Kidney glomerular epithelial cell (primary cell): ENCODE data around the gene GCN1.
A peak's percentile ranks its signal among the peaks of the same experiment; 100 is the strongest.
"Not testable (repeated sequence)": the region's sequence is repeated elsewhere in the genome, so short reads cannot be mapped to it uniquely, and the experiment has no call there.

ENCODE experiments used
- DNase-seq: peaks from one replicate; lab custom pipeline; 2025; lab: John Stamatoyannopoulos, UW

The GCN1 gene

GRCh38 chr12:120214626-120215356, 20.3 kb upstream of the GCN1 start:
- DNase-seq: no peak

GRCh38 chr12:120213758-120214157, 19.2 kb upstream of the GCN1 start:
- DNase-seq: no peak

GRCh38 chr12:120213182-120213581, 18.7 kb upstream of the GCN1 start:
- not testable (repeated sequence) for DNase-seq

DNA sequence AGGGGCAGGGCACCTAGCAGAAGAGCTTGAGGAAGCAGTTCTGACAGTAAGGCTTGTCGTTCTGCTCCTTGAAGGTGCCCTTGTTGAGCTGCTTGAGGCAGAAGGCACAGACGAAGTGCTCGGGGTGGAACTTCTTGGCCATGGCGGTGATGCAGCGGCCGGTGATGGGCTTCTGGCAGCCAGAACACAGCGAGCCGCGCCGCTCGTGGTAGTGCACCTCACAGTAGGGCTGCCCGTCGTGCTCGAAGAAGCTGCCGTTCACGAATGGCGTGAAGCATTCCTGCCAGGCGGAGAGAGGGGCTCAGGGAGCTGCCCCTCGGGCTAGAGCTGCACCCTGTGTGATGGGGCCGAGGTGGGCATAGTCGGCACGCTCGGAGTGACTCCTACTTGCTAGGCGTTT, 17.8 kb upstream of the GCN1 start:
- no peak for DNase-seq

- no peak for DNase-seq
Observed at GRCh38 chr12:120211904-120212283, 17.4 kb upstream of the GCN1 start.

- DNase-seq: no peak
Observed at GRCh38 chr12:120211243-120211903, 16.9 kb upstream of the GCN1 start.

DNA sequence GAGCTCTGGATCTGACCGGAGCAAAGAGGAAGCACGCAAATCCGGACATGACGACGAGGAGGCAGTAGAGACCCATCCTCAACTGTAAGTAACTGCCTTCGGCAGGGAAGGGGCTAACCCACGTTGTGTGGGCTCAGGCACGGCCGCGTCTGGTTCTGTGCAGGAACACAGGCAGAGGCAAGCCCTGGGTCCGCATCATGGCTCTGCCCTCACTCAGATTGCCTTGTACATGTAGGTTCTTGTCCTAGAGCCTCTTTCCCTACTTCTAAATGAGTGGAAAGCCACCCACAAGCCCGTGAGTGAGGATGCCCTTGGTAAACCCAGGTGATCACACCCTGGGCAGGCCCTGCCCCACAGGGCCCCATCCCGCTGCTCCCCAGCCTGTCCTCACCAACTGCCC, 15.3 kb upstream of the GCN1 start:
- no peak for DNase-seq

GRCh38 chr12:120207227-120207626, 12.7 kb upstream of the GCN1 start:
- no peak for DNase-seq

DNA sequence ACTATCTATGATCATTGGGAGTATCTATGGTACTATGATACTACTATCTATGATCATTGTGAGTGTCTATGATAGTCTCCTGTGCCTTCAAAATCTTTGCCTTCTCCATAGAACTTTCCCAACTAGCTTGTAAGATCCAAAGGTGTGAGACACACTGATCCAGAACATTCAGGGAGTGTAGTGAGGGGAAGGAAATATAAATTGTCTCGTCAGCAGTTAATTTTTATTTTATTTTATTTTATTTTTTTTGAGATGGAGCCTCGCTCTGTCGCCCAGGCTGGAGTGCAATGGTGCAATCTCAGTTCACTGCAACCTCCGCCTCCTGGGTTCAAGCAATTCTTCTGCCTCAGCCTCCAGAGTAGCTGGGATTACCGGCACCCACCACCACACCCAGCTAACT, 12.3 kb upstream of the GCN1 start:
- not testable (repeated sequence) for DNase-seq

- no peak for DNase-seq
Observed at GRCh38 chr12:120206228-120206627, 11.7 kb upstream of the GCN1 start.

DNA sequence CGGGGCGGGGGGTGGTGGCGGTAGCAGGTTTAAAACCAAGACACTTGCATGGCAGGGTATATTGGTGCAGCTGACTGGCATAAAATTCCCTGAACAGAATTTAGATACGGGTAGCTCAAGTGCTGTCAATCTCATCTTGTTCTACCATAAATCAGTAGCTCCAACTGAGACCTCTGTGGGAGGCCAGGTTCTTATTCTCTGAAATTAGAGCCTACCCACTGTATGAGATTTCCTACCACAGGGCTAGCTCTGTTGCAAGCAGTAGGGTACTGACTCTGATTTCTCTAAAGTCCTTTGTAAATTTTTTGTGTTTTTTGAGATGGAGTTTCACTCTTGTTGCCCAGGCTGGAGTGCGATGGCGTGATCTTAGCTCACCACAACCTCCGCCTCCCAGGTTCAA, 9.7 kb upstream of the GCN1 start:
- DNase-seq: no peak

- DNase-seq: no peak
Observed at GRCh38 chr12:120200364-120200800, 5.9 kb upstream of the GCN1 start.

GRCh38 chr12:120199595-120200306, 5.2 kb upstream of the GCN1 start:
- no peak for DNase-seq

DNA sequence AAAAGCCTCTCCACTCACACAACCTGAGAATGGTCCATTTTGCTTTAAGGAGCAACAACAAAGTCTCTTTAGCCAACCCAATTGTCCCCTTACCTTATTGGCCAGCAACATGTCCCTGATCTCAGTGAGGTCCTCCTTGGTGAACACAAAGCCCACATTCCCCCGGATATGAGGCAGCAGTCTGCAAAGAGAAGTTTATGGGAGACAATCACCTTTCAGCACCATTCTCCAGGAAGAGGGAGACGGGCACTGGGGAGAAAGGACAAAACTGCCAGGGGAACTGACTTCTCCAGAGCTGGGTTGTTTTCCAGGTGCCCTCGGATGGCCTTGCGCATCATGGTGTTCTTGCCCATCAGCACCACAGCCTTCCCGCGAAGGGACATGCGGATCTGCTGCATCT, 4.5 kb upstream of the GCN1 start:
- no peak for DNase-seq

GRCh38 chr12:120197542-120197887, 3.0 kb upstream of the GCN1 start:
- DNase-seq: no peak

- not testable (repeated sequence) for DNase-seq
Observed at GRCh38 chr12:120196817-120197541, 2.5 kb upstream of the GCN1 start.

GRCh38 chr12:120196363-120196762, 1.8 kb upstream of the GCN1 start:
- no peak for DNase-seq

DNA sequence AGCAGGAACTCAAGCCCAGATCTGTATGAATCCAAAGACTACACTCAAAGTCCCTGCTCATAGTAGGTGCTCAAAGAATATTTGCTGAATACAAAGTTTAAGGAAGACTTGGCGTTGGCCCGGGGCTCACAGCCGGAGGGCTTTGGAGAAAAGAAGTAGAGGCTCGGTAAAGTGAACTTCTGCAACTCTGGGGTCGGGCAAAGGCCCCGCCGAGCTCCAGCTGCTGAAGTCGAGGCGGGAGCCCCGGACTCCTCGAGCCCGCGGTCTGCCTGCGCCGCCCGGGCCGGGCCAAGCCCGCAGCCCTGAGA, 335 bp downstream of the GCN1 start:
- DNase-seq: no peak

- DNase-seq: not testable (repeated sequence)
Observed at GRCh38 chr12:120193286-120193685, 1.2 kb downstream of the GCN1 start.

GRCh38 chr12:120190985-120191480, 3.5 kb downstream of the GCN1 start:
- no peak for DNase-seq

GRCh38 chr12:120190386-120190785, 4.1 kb downstream of the GCN1 start:
- DNase-seq: no peak

GRCh38 chr12:120186654-120187053, 7.9 kb downstream of the GCN1 start:
- no peak for DNase-seq

- peak; percentile 80 for DNase-seq
Observed at GRCh38 chr12:120183211-120183631, 11.3 kb downstream of the GCN1 start.
